SK-N-SH (cell line): ENCODE results near the gene RASAL2. TPM values are rescaled to one million over a fixed set of nuclear protein-coding genes. Genes with fewer than 3 reads are reported as not detected.
A peak's percentile ranks its signal among the peaks of the same experiment; 100 is the strongest.

Source experiments
- CTCF ChIA-PET: fragments of 300-600, 350-600 bp; formaldehyde crosslinking; extraction: SDS; loops from one replicate; lab custom pipeline; 2021; lab: Yijun Ruan, JAX
- POLR2A ChIA-PET: fragments of 350-600 bp; sonication (Branson Sonifier 250); formaldehyde crosslinking; extraction: SDS; loops from one replicate; lab custom pipeline; 2020; ENCODE audit warnings: antibody characterized with exemption, inconsistent platforms; lab: Yijun Ruan, JAX
- DNase-seq: peaks from one replicate; pipeline ENCODE4 v3.0.0; 2012
- H2AFZ ChIP-seq: fragments of 200-600 bp; sonication (generic); 2 replicates; pipeline ENCODE4 v1.8.1; 2016; ENCODE audit warnings: antibody characterized with exemption, mild to moderate bottlenecking, low read depth
- H3F3A ChIP-seq: fragments of 200-600 bp; sonication (generic); replicated peaks from 2 replicates; pipeline ENCODE3; 2016; ENCODE audit warnings: antibody characterized with exemption, mild to moderate bottlenecking; ENCODE audit not compliant: insufficient read depth
- H3K27ac ChIP-seq, 2 experiments: fragments of 200-500 bp in 1 of 2; fragments of 200-600 bp in 1 of 2; sonication (Bioruptor generic) in 1 of 2; sonication (generic), shearing (Covaris generic) in 1 of 2; 2 replicates each; pipeline versions ENCODE4 v1.5.1 to v1.6.1; 2014 to 2016; ENCODE audit warnings: low read depth in 2 of 2, inconsistent platforms in 1 of 2, low read length in 1 of 2, mild to moderate bottlenecking in 1 of 2, mixed read lengths in 1 of 2
- H3K27me3 ChIP-seq: fragments of 200-600 bp; sonication (generic), shearing (Covaris generic); 2 replicates; pipeline ENCODE4 v1.6.1; 2016; ENCODE audit warnings: mixed run types; ENCODE audit not compliant: insufficient read depth
- H3K36me3 ChIP-seq, 2 experiments: fragments of 200-500 bp in 1 of 2; fragments of 200-600 bp in 1 of 2; sonication (Bioruptor generic) in 1 of 2; sonication (generic) in 1 of 2; replicated peaks in 1 of 2; 2 replicates each; pipeline versions ENCODE3 to v1.5.1; 2014 to 2016; ENCODE audit warnings: low read length in 1 of 2, mild to moderate bottlenecking in 1 of 2; ENCODE audit not compliant: insufficient read depth in 2 of 2, control insufficient read depth in 1 of 2
- H3K4me1 ChIP-seq, 2 experiments: fragments of 200-500 bp in 1 of 2; fragments of 200-600 bp in 1 of 2; sonication (Bioruptor generic) in 1 of 2; sonication (generic), shearing (Covaris generic) in 1 of 2; 2 replicates each; pipeline versions ENCODE4 v1.5.1 to v1.6.1; 2014 to 2016; ENCODE audit warnings: low read depth in 1 of 2, low read length in 1 of 2, mixed run types in 1 of 2; ENCODE audit not compliant: insufficient read depth in 2 of 2, control insufficient read depth in 1 of 2
- H3K4me2 ChIP-seq: fragments of 200-600 bp; sonication (generic), shearing (Covaris generic); 2 replicates; pipeline ENCODE4 v1.6.1; 2017; ENCODE audit warnings: mixed run types
- H3K4me3 ChIP-seq, 2 experiments: fragments of 200-500 bp in 1 of 2; fragments of 200-600 bp in 1 of 2; sonication (Bioruptor generic) in 1 of 2; sonication (generic), shearing (Covaris generic) in 1 of 2; 2 replicates each; pipeline versions ENCODE4 v1.5.1 to v1.8.1; 2014 to 2016; ENCODE audit warnings: low read depth in 2 of 2, inconsistent platforms in 1 of 2, low read length in 1 of 2, mild to moderate bottlenecking in 1 of 2, mixed read lengths in 1 of 2, moderate library complexity in 1 of 2
- H3K79me2 ChIP-seq: fragments of 200-600 bp; sonication (generic); 2 replicates; pipeline ENCODE4 v1.8.1; 2017; ENCODE audit warnings: mild to moderate bottlenecking; ENCODE audit not compliant: insufficient read depth
- H3K9ac ChIP-seq: fragments of 200-600 bp; sonication (generic); 2 replicates; pipeline ENCODE4 v1.6.1; 2017; ENCODE audit warnings: mixed run types
- H3K9me2 ChIP-seq: fragments of 200-600 bp; sonication (generic); 2 replicates; pipeline ENCODE4 v1.6.1; 2017; ENCODE audit warnings: mixed run types
- H3K9me3 ChIP-seq: fragments of 200-600 bp; sonication (generic); 2 replicates; pipeline ENCODE4 v1.6.1; 2017; ENCODE audit warnings: mixed run types, mild to moderate bottlenecking, moderate library complexity
- H4K20me1 ChIP-seq: fragments of 200-600 bp; sonication (generic); 2 replicates; pipeline ENCODE4 v1.6.1; 2017; ENCODE audit warnings: mild to moderate bottlenecking, mixed run types; ENCODE audit not compliant: insufficient read depth
- CHD2 ChIP-seq: fragments of 150-350 bp; IDR thresholded peaks from 2 replicates; pipeline ENCODE4 v1.6.1; 2018; ENCODE audit warnings: low read length; ENCODE audit not compliant: partially characterized antibody
- ELF1 ChIP-seq: IDR thresholded peaks from 2 replicates; pipeline ENCODE4 v1.4.0; 2012
- EP300 ChIP-seq, 2 experiments: IDR thresholded peaks; 2 replicates each; pipeline versions ENCODE4 v1.4.0 to v1.6.1; 2012; ENCODE audit warnings: borderline replicate concordance in 1 of 2, low read depth in 1 of 2, low read length in 1 of 2
- EZH2phosphoT487 ChIP-seq: fragments of 200-600 bp; sonication (generic); IDR thresholded peaks from 2 replicates; pipeline ENCODE4 v1.6.1; 2017; ENCODE audit warnings: low read depth, mixed run types, mild to moderate bottlenecking, antibody characterized with exemption, moderate library complexity, borderline replicate concordance
- FOXJ3 ChIP-seq: sonication (generic); formaldehyde crosslinking; IDR thresholded peaks from 2 replicates; pipeline ENCODE4 v1.5.1; 2020; ENCODE audit warnings: mild to moderate bottlenecking, missing genetic modification reagents
- GATA2 ChIP-seq: sonication (generic); formaldehyde crosslinking; IDR thresholded peaks from 2 replicates; pipeline ENCODE4 v1.5.0; 2020; ENCODE audit warnings: mild to moderate bottlenecking, missing genetic modification reagents
- JUND ChIP-seq: IDR thresholded peaks from 2 replicates; pipeline ENCODE4 v1.4.0; 2012
- MXI1 ChIP-seq: IDR thresholded peaks from 2 replicates; pipeline ENCODE4 v1.6.1; 2012; ENCODE audit warnings: mild to moderate bottlenecking, low read depth, low read length, improper control_type of control experiment
- NFIC ChIP-seq: IDR thresholded peaks from 2 replicates; pipeline ENCODE4 v1.4.0; 2012; ENCODE audit warnings: borderline replicate concordance
- POLR2AphosphoS5 ChIP-seq: IDR thresholded peaks from 2 replicates; pipeline ENCODE4 v1.6.1; 2012; ENCODE audit warnings: low read depth, low read length
- RCOR1 ChIP-seq: fragments of 150-350 bp; IDR thresholded peaks from 2 replicates; pipeline ENCODE4 v1.6.1; 2017; ENCODE audit warnings: antibody characterized with exemption, low read length
- RFX5 ChIP-seq: IDR thresholded peaks from 2 replicates; pipeline ENCODE4 v1.6.1; 2012; ENCODE audit warnings: mild to moderate bottlenecking, improper control_type of control experiment, low read length
- RXRA ChIP-seq: IDR thresholded peaks from 2 replicates; pipeline ENCODE4 v1.4.0; 2012; ENCODE audit warnings: low read depth, mild to moderate bottlenecking, borderline replicate concordance
- SIN3A ChIP-seq: IDR thresholded peaks from 2 replicates; pipeline ENCODE4 v1.6.1; 2012; ENCODE audit warnings: low read depth, mild to moderate bottlenecking, low read length, moderate library complexity, borderline replicate concordance
- SMC3 ChIP-seq: IDR thresholded peaks from 2 replicates; pipeline ENCODE4 v1.6.1; 2012; ENCODE audit warnings: low read depth, low read length, improper control_type of control experiment
- TAF1 ChIP-seq: IDR thresholded peaks from 2 replicates; pipeline ENCODE4 v1.6.1; 2012; ENCODE audit warnings: low read depth, mild to moderate bottlenecking, low read length, moderate library complexity, borderline replicate concordance
- TCF12 ChIP-seq: IDR thresholded peaks from 2 replicates; pipeline ENCODE4 v1.4.0; 2012
- TEAD4 ChIP-seq: IDR thresholded peaks from 2 replicates; pipeline ENCODE4 v1.4.0; 2012; ENCODE audit warnings: mild to moderate bottlenecking, borderline replicate concordance; ENCODE audit not compliant: insufficient read depth
- YY1 ChIP-seq: IDR thresholded peaks from 2 replicates; pipeline ENCODE4 v1.4.0; 2012; ENCODE audit warnings: low read depth, mild to moderate bottlenecking
- WGBS: methylation state at CpG from one replicate; pipeline ENCODE4 v1.1.6; 2017; ENCODE audit warnings: low lambda C conversion rate; 5-methylcytosine and 5-hydroxymethylcytosine counted together
- polyA plus RNA-seq, 3 experiments: library from polyadenylated mRNA; depleted of rRNA; stranded (reverse); fragments of >200 nt; gene quantifications; 2 replicates each; pipeline ENCODE4 v1.2.3, GENCODE V29; 2012
- TF ChIP-seq, protein P1 (sequence below): IDR thresholded peaks from 2 replicates; pipeline ENCODE4 v1.4.0; 2012; ENCODE audit warnings: low read depth, borderline replicate concordance
- TF ChIP-seq, protein P2 (sequence below): fragments of 200-600 bp; sonication (generic); IDR thresholded peaks from 2 replicates; pipeline ENCODE4 v1.6.1; 2017; ENCODE audit warnings: antibody characterized with exemption, mild to moderate bottlenecking, moderate library complexity
- TF ChIP-seq, protein P3 (sequence below): fragments of 150-350 bp; IDR thresholded peaks from 2 replicates; pipeline ENCODE4 v1.6.1; 2017; ENCODE audit warnings: antibody characterized with exemption, low read length, low read depth, borderline replicate concordance
- TF ChIP-seq, protein P4 (sequence below): IDR thresholded peaks from 2 replicates; pipeline ENCODE4 v1.4.0; 2012; ENCODE audit warnings: low read depth
- TF ChIP-seq, protein P5 (sequence below): fragments of 150-350 bp; IDR thresholded peaks from 2 replicates; pipeline ENCODE4 v1.6.1; 2016; ENCODE audit warnings: mild to moderate bottlenecking, low read depth, low read length

Gene RASAL2
- polyA plus RNA-seq, 1 of the 3 experiments (the other 2 are of a cell fraction): 6.9 TPM

DNA sequence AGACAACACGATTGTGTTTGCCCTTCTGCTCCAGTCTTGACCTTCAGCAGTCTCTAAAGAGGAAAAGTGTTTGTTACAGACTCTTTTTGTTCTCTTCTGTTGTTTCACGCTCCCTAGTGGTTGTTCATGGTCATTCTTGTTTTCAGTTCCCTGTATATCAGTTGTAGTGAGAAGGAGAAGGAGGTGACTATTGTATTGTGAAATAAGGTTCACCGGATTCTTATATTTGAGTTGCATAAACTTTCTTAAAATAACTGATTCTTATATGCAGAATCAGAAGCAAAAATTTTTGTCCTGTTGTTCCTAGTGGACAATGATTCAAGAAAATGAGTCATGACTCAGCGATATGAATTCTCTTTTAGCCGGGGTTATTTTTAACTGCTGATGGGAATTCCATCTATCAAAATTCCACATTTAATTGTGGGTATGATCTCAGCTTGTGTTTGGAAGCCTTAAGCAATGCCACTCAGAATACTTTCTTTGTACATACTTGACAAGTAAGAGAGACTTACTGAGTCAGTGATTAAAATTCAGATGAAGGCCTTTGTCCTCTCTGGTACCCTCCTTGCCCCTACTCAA, 250.7 kb downstream of the RASAL2 start:
- DNase-seq: peak; percentile 8
- ChIA-PET CTCF (interaction anchor here (1.7 to 2.3 kb wide), 3 partner anchors 9 to 45 kb away, joined by 4 to 10 read pairs (median 7); no protein-coding TSS in a partner anchor), POLR2A (no interaction called here)
- Histone ChIP-seq H3K27ac (peak overlapping the region; percentile 86 to 96), H2AFZ (peak overlapping the region; percentile 35), H3K36me3 (no peaks in the 10 kb centered on the region), H3K9me3 (no peaks in the 10 kb centered on the region), H3K4me1 (peaks cover 0 to 35% of the 10 kb centered on the region in 2 experiments; a peak in 2 of 4 replicates), H3F3A (peaks cover 18% of the 10 kb centered on the region), H4K20me1 (no peaks in the 10 kb centered on the region), H3K4me2 (peak overlapping the region; percentile 69), H3K9me2 (no peaks in the 10 kb centered on the region), H3K9ac (peak overlapping the region; percentile 66), H3K4me3 (peak overlapping the region; percentile 26 to 51; a peak in 3 of 4 replicates), H3K79me2 (peaks cover 41% of the 10 kb centered on the region), H3K27me3 (no peaks in the 10 kb centered on the region)
- 24% methylated on average over 5 of the region's 5 CpGs for WGBS
- TF ChIP-seq, protein P1, sequence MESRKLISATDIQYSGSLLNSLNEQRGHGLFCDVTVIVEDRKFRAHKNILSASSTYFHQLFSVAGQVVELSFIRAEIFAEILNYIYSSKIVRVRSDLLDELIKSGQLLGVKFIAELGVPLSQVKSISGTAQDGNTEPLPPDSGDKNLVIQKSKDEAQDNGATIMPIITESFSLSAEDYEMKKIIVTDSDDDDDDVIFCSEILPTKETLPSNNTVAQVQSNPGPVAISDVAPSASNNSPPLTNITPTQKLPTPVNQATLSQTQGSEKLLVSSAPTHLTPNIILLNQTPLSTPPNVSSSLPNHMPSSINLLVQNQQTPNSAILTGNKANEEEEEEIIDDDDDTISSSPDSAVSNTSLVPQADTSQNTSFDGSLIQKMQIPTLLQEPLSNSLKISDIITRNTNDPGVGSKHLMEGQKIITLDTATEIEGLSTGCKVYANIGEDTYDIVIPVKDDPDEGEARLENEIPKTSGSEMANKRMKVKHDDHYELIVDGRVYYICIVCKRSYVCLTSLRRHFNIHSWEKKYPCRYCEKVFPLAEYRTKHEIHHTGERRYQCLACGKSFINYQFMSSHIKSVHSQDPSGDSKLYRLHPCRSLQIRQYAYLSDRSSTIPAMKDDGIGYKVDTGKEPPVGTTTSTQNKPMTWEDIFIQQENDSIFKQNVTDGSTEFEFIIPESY: no peak
- TF ChIP-seq SIN3A (no peak), TCF12 (peak; percentile 52), SMC3 (peak; percentile 41; the same call in 1 of the 2 replicates), EZH2phosphoT487 (no peak), RXRA (peak; percentile 40; the same call in 1 of the 2 replicates), ELF1 (no peak), EP300 (IDR thresholded peaks at IDR 0.05; ENCODE audit: borderline replicate concordance in 1 of 2, low read depth in 1 of 2, low read length in 1 of 2) (peak in 1 of 2 experiments; percentile 56; a peak in 1 of 4 replicates), RFX5 (no peak), RCOR1 (no peak), NFIC (peak; percentile 32; the same call in 1 of the 2 replicates), MXI1 (no peak), JUND (peak; percentile 70), TEAD4 (peak; percentile 69; the same call in 1 of the 2 replicates), YY1 (no peak), POLR2AphosphoS5 (peak; percentile 30; the same call in 1 of the 2 replicates), CHD2 (no peak), GATA2 (CRISPR knock-in tag) (no peak), TAF1 (no peak), FOXJ3 (no peak)
- TF ChIP-seq, protein P2, sequence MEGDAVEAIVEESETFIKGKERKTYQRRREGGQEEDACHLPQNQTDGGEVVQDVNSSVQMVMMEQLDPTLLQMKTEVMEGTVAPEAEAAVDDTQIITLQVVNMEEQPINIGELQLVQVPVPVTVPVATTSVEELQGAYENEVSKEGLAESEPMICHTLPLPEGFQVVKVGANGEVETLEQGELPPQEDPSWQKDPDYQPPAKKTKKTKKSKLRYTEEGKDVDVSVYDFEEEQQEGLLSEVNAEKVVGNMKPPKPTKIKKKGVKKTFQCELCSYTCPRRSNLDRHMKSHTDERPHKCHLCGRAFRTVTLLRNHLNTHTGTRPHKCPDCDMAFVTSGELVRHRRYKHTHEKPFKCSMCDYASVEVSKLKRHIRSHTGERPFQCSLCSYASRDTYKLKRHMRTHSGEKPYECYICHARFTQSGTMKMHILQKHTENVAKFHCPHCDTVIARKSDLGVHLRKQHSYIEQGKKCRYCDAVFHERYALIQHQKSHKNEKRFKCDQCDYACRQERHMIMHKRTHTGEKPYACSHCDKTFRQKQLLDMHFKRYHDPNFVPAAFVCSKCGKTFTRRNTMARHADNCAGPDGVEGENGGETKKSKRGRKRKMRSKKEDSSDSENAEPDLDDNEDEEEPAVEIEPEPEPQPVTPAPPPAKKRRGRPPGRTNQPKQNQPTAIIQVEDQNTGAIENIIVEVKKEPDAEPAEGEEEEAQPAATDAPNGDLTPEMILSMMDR: peak; percentile 69
- TF ChIP-seq, protein P3, sequence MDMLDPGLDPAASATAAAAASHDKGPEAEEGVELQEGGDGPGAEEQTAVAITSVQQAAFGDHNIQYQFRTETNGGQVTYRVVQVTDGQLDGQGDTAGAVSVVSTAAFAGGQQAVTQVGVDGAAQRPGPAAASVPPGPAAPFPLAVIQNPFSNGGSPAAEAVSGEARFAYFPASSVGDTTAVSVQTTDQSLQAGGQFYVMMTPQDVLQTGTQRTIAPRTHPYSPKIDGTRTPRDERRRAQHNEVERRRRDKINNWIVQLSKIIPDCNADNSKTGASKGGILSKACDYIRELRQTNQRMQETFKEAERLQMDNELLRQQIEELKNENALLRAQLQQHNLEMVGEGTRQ: no peak
- TF ChIP-seq, protein P4, sequence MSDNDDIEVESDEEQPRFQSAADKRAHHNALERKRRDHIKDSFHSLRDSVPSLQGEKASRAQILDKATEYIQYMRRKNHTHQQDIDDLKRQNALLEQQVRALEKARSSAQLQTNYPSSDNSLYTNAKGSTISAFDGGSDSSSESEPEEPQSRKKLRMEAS: peak; percentile 50
- TF ChIP-seq, protein P5, sequence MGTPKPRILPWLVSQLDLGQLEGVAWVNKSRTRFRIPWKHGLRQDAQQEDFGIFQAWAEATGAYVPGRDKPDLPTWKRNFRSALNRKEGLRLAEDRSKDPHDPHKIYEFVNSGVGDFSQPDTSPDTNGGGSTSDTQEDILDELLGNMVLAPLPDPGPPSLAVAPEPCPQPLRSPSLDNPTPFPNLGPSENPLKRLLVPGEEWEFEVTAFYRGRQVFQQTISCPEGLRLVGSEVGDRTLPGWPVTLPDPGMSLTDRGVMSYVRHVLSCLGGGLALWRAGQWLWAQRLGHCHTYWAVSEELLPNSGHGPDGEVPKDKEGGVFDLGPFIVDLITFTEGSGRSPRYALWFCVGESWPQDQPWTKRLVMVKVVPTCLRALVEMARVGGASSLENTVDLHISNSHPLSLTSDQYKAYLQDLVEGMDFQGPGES: no peak
